NB4 (cell line): ENCODE results near the gene C1QTNF6.

Experiments
- DNase-seq: peaks from one replicate; pipeline ENCODE4 v3.0.0; 2010; ENCODE audit warnings: low read depth
- H3K4me3 ChIP-seq: one replicate; pipeline ENCODE4 v1.5.1; 2011; ENCODE audit warnings: mild to moderate bottlenecking, low read depth, low read length, moderate library complexity
- CTCF ChIP-seq: IDR thresholded peaks from one replicate; pipeline ENCODE4 v1.5.1; 2012; ENCODE audit warnings: low read depth, low read length
- MAX ChIP-seq: IDR thresholded peaks from 2 replicates; pipeline ENCODE4 v1.6.1; 2011; ENCODE audit warnings: low read depth, low read length
- MYC ChIP-seq: IDR thresholded peaks from 2 replicates; pipeline ENCODE4 v1.6.1; 2011; ENCODE audit warnings: low read depth, low read length
- POLR2A ChIP-seq: IDR thresholded peaks from 2 replicates; pipeline ENCODE4 v1.6.1; 2011; ENCODE audit warnings: mild to moderate bottlenecking; ENCODE audit not compliant: insufficient read length; ENCODE audit errors: extremely low read depth

C1QTNF6 gene

GRCh38 chr22:37158963-37159290 lies 29.1 kb downstream of the C1QTNF6 start:
- no peak for TF ChIP-seq MYC
- no peak for TF ChIP-seq MAX
- TF ChIP-seq POLR2A, result no peak
- TF ChIP-seq CTCF, result no peak
- no peak overlapping the region for H3K4me3 ChIP-seq
- no peak for DNase-seq

- TF ChIP-seq CTCF, result no peak
- TF ChIP-seq MYC, result no peak
- no peak for TF ChIP-seq POLR2A
- no peak for TF ChIP-seq MAX
- no peak overlapping the region for H3K4me3 ChIP-seq
- DNase-seq, result no peak
Measured at GRCh38 chr22:37157516-37158285, 30.3 kb downstream of the C1QTNF6 start.

- no peak overlapping the region for H3K4me3 ChIP-seq
- TF ChIP-seq POLR2A, result no peak
- TF ChIP-seq MAX, result no peak
- no peak for DNase-seq
Measured at GRCh38 chr22:37156686-37157435, 31.2 kb downstream of the C1QTNF6 start.

GRCh38 chr22:37155971-37156370 lies 32.1 kb downstream of the C1QTNF6 start:
- no peak for DNase-seq
- no peak overlapping the region for H3K4me3 ChIP-seq
- no peak for TF ChIP-seq MAX
- no peak for TF ChIP-seq POLR2A
- no peak for TF ChIP-seq CTCF
- TF ChIP-seq MYC, result no peak

GRCh38 chr22:37154925-37155712 lies 32.9 kb downstream of the C1QTNF6 start:
- no peak overlapping the region for H3K4me3 ChIP-seq
- DNase-seq, result peak; percentile 32
- no peak for TF ChIP-seq MYC
- TF ChIP-seq POLR2A, result no peak
- no peak for TF ChIP-seq MAX
- no peak for TF ChIP-seq CTCF

- H3K4me3 ChIP-seq, result no peak overlapping the region
- DNase-seq, result no peak
- no peak for TF ChIP-seq CTCF
- TF ChIP-seq MAX, result no peak
- TF ChIP-seq POLR2A, result no peak
- TF ChIP-seq MYC, result no peak
Measured at GRCh38 chr22:37153901-37154300, 34.1 kb downstream of the C1QTNF6 start.
